DND-41 (cell line): ENCODE data around the gene CNTNAP3.
"Not testable (repeated sequence)": the region's sequence is repeated elsewhere in the genome, so short reads cannot be mapped to it uniquely, and the experiment has no call there.

Source experiments
- ATAC-seq: fragments of 200-7000 bp; cut with Tn5 transposase; 3 replicates; pipeline ENCODE4 v1.9.1; 2021; ENCODE audit warnings: low read depth; ENCODE audit not compliant: insufficient read depth
- DNase-seq: peaks from one replicate; pipeline ENCODE4 v3.0.0-alpha.2; 2020
- H2AFZ ChIP-seq: 2 replicates; pipeline ENCODE4 v1.6.0; 2012; ENCODE audit warnings: low read depth, low read length
- H3K27ac ChIP-seq: 2 replicates; pipeline ENCODE4 v1.5.1; 2012; ENCODE audit warnings: low read length, inconsistent platforms
- H3K27me3 ChIP-seq: fragments of 200-600 bp; sonication (generic); 2 replicates; pipeline ENCODE4 v1.6.0; 2012; ENCODE audit warnings: low read length, mild to moderate bottlenecking, inconsistent platforms; ENCODE audit not compliant: insufficient read depth, poor library complexity
- H3K36me3 ChIP-seq: 2 replicates; pipeline ENCODE4 v1.5.1; 2012; ENCODE audit warnings: low read length, inconsistent platforms; ENCODE audit not compliant: insufficient read depth
- H3K4me1 ChIP-seq: 2 replicates; pipeline ENCODE4 v1.5.1; 2012; ENCODE audit warnings: mild to moderate bottlenecking, low read length; ENCODE audit not compliant: insufficient read depth
- H3K4me2 ChIP-seq: 2 replicates; pipeline ENCODE4 v1.6.0; 2012; ENCODE audit warnings: mild to moderate bottlenecking, moderate library complexity, low read length, inconsistent platforms; ENCODE audit not compliant: insufficient read depth
- H3K4me3 ChIP-seq, 2 experiments: fragments of 200-600 bp in 1 of 2; shearing (Covaris generic) in 1 of 2; 2 replicates each; pipeline ENCODE4 v1.5.1; 2012 to 2016; ENCODE audit warnings: inconsistent platforms in 2 of 2, low read length in 2 of 2, mild to moderate bottlenecking in 2 of 2, low read depth in 1 of 2, moderate library complexity in 1 of 2
- H3K79me2 ChIP-seq: 2 replicates; pipeline ENCODE4 v1.6.0; 2012; ENCODE audit warnings: low read length, inconsistent platforms; ENCODE audit not compliant: insufficient read depth
- H3K9ac ChIP-seq: 2 replicates; pipeline ENCODE4 v1.6.0; 2012; ENCODE audit warnings: low read depth, mild to moderate bottlenecking, inconsistent platforms, low read length, moderate library complexity
- H3K9me3 ChIP-seq: 2 replicates; pipeline ENCODE4 v1.5.1; 2012; ENCODE audit warnings: low read length, moderate library complexity, mild to moderate bottlenecking, inconsistent platforms; ENCODE audit not compliant: insufficient read depth, severe bottlenecking
- H4K20me1 ChIP-seq: 2 replicates; pipeline ENCODE4 v1.6.0; 2012; ENCODE audit warnings: low read length; ENCODE audit not compliant: insufficient read depth

CNTNAP3 gene

GRCh38 chr9:39030204-39031019 is 257.6 kb downstream of the CNTNAP3 start:
- not testable (repeated sequence) for ATAC-seq, H3K36me3 ChIP-seq, H3K27ac ChIP-seq, H3K4me3 ChIP-seq, H3K9me3 ChIP-seq, H3K4me1 ChIP-seq, H3K79me2 ChIP-seq, H3K27me3 ChIP-seq, DNase-seq, H3K4me2 ChIP-seq, H2AFZ ChIP-seq, H4K20me1 ChIP-seq, H3K9ac ChIP-seq

- not testable (repeated sequence) for H2AFZ ChIP-seq, H3K79me2 ChIP-seq, H3K27ac ChIP-seq, H3K9ac ChIP-seq, H3K36me3 ChIP-seq, H3K27me3 ChIP-seq, H3K9me3 ChIP-seq, H3K4me1 ChIP-seq, H3K4me3 ChIP-seq, H3K4me2 ChIP-seq, ATAC-seq, DNase-seq, H4K20me1 ChIP-seq
These were observed 259.1 kb downstream of the CNTNAP3 start for GRCh38 chr9:39028855-39029254.

GRCh38 chr9:39028168-39028567 is 259.8 kb downstream of the CNTNAP3 start:
- H3K79me2 ChIP-seq, ATAC-seq: not testable (repeated sequence)

GRCh38 chr9:39025911-39026588 is 261.9 kb downstream of the CNTNAP3 start:
- not testable (repeated sequence) for H3K27me3 ChIP-seq, H4K20me1 ChIP-seq, H3K27ac ChIP-seq, H3K36me3 ChIP-seq, H3K79me2 ChIP-seq, ATAC-seq, H2AFZ ChIP-seq, H3K4me3 ChIP-seq, H3K4me1 ChIP-seq, H3K9ac ChIP-seq, H3K4me2 ChIP-seq, H3K9me3 ChIP-seq, DNase-seq

More at GRCh38 chr9:39028168-39028567, 259.8 kb downstream of the CNTNAP3 start:
- not testable (repeated sequence) for H2AFZ ChIP-seq, H3K27ac ChIP-seq, H4K20me1 ChIP-seq, H3K9ac ChIP-seq, DNase-seq, H3K4me2 ChIP-seq, H3K27me3 ChIP-seq, H3K4me1 ChIP-seq, H3K4me3 ChIP-seq, H3K9me3 ChIP-seq, H3K36me3 ChIP-seq
